Measurements from ENCODE around the gene RUNX3. TPM values are rescaled to one million over a fixed set of nuclear protein-coding genes. Genes with fewer than 3 reads are reported as not detected.

Gene RUNX3
- total RNA-seq, 1 donor from 2014 or later: 0.41 TPM

- no peak for TF ChIP-seq CTCF (conservative IDR thresholded peaks at IDR 0.05)
- Mint-ChIP-seq H3K36me3 (no peaks in the 10 kb centered on the region), H3K9me3 (no peaks in the 10 kb centered on the region), H3K4me3 (no peak overlapping the region), H3K27ac (no peak overlapping the region), H3K4me1 (ENCODE audit: unreplicated experiment) (no peaks in the 10 kb centered on the region), H3K27me3 (peaks cover 16% of the 10 kb centered on the region)
- DNase-seq (ENCODE audit: extremely low spot score, unreplicated experiment): peak; percentile 65
These were observed 27.6 kb downstream of the RUNX3 start for GRCh38 chr1:24902471-24902891.

- Mint-ChIP-seq H3K4me3 (no peak overlapping the region), H3K27me3 (peaks cover 16% of the 10 kb centered on the region), H3K4me1 (ENCODE audit: unreplicated experiment) (no peaks in the 10 kb centered on the region), H3K9me3 (no peaks in the 10 kb centered on the region), H3K27ac (no peak overlapping the region), H3K36me3 (no peaks in the 10 kb centered on the region)
- DNase-seq (ENCODE audit: extremely low spot score, unreplicated experiment): peak; percentile 63
- no peak for TF ChIP-seq CTCF (conservative IDR thresholded peaks at IDR 0.05)
These were observed 28.1 kb downstream of the RUNX3 start for GRCh38 chr1:24901791-24902470.

GRCh38 chr1:24900985-24901781 lies 28.9 kb downstream of the RUNX3 start:
- Mint-ChIP-seq H3K4me3 (no peak overlapping the region), H3K27me3 (peaks cover 19% of the 10 kb centered on the region), H3K36me3 (no peaks in the 10 kb centered on the region), H3K27ac (no peak overlapping the region), H3K4me1 (ENCODE audit: unreplicated experiment) (no peaks in the 10 kb centered on the region), H3K9me3 (no peaks in the 10 kb centered on the region)
- peak; percentile 54 for DNase-seq (ENCODE audit: extremely low spot score, unreplicated experiment)
- TF ChIP-seq CTCF (conservative IDR thresholded peaks at IDR 0.05): no peak

- Mint-ChIP-seq H3K27ac (no peak overlapping the region), H3K36me3 (no peaks in the 10 kb centered on the region), H3K27me3 (peaks cover 21% of the 10 kb centered on the region)
These were observed 29.6 kb downstream of the RUNX3 start for GRCh38 chr1:24900486-24900849.

More at GRCh38 chr1:24900486-24900849, 29.6 kb downstream of the RUNX3 start:
- DNase-seq (ENCODE audit: extremely low spot score, unreplicated experiment): peak; percentile 63
- no peaks in the 10 kb centered on the region for H3K9me3 Mint-ChIP-seq
- no peaks in the 10 kb centered on the region for H3K4me1 Mint-ChIP-seq (ENCODE audit: unreplicated experiment)
- TF ChIP-seq CTCF (conservative IDR thresholded peaks at IDR 0.05): no peak
- no peak overlapping the region for H3K4me3 Mint-ChIP-seq
